Body of pancreas (tissue), 4 donors: ENCODE measurements around the gene ABI3.

ENCODE experiments used
- POLR2A ChIP-seq, 3 donors: fragments of 450-650 bp; IDR thresholded peaks; one replicate each; pipeline ENCODE4 v1.6.1; 2016; ENCODE audit warnings: antibody characterized with exemption in 3 of 3, mild to moderate bottlenecking in 2 of 3
- TF ChIP-seq, protein P1 (sequence below), 7 experiments: fragments of 450-650 bp in 4 of 7; fragments of 200-600 bp in 3 of 7; sonication (generic) in 3 of 7; IDR thresholded peaks; one replicate each; pipeline ENCODE4 v1.5.1; 2016 to 2019; ENCODE audit warnings: antibody characterized with exemption in 7 of 7

DNA sequence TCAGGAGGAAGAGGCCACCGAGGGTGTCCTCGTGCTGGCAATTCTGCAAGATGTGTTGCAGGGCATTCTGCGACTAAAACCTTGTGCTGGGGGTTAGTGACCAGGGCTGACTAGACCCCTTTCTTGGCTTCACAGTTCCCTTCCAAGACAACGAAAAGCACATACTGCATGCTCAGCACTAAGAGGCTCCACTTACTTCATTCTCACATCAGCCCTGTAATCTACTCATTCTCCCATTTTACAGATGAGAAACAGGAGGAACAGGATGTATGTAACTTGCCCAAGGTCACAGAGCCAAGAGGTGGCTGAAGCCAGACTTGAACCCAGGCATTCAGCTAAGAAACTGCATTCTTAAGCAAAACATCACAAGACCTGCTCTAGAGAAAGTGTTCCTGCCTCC, 25.4 kb downstream of the ABI3 start:
- TF ChIP-seq, protein P1, sequence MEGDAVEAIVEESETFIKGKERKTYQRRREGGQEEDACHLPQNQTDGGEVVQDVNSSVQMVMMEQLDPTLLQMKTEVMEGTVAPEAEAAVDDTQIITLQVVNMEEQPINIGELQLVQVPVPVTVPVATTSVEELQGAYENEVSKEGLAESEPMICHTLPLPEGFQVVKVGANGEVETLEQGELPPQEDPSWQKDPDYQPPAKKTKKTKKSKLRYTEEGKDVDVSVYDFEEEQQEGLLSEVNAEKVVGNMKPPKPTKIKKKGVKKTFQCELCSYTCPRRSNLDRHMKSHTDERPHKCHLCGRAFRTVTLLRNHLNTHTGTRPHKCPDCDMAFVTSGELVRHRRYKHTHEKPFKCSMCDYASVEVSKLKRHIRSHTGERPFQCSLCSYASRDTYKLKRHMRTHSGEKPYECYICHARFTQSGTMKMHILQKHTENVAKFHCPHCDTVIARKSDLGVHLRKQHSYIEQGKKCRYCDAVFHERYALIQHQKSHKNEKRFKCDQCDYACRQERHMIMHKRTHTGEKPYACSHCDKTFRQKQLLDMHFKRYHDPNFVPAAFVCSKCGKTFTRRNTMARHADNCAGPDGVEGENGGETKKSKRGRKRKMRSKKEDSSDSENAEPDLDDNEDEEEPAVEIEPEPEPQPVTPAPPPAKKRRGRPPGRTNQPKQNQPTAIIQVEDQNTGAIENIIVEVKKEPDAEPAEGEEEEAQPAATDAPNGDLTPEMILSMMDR (IDR thresholded peaks at IDR 0.05) = no peak
- no peak for TF ChIP-seq POLR2A (IDR thresholded peaks at IDR 0.05)
